Left renal cortex interstitium (tissue), 4 donors: ENCODE measurements around the gene FANCE. TPM values are rescaled to one million over a fixed set of nuclear protein-coding genes. Genes with fewer than 3 reads are reported as not detected.

Experiments used
- DNase-seq, 4 donors: peaks; one replicate each; pipeline ENCODE4 v3.0.0-alpha.2; 2013; ENCODE audit warnings: low read depth in 4 of 4, low spot score in 2 of 4, missing footprints in 1 of 4
- polyA plus RNA-seq, 4 donors: library from polyadenylated mRNA; unstranded; fragments of 120-200 nt; gene quantifications; one replicate each; pipeline ENCODE4 v1.2.1, GENCODE V29; 2013; ENCODE audit not compliant: insufficient read length in 4 of 4

The FANCE gene
- polyA plus RNA-seq, 4 donors: 9.6 to 12.4 (median 11.3) TPM

- DNase-seq: no peak
Measured at GRCh38 chr6:35483062-35483461, 30.9 kb downstream of the FANCE start.

- DNase-seq: no peak
Measured at GRCh38 chr6:35483490-35483889, 31.4 kb downstream of the FANCE start.

- DNase-seq: no peak
Measured at GRCh38 chr6:35483893-35484645, 31.9 kb downstream of the FANCE start.

- DNase-seq: no peak
Measured at GRCh38 chr6:35484921-35485392, 32.8 kb downstream of the FANCE start.

GRCh38 chr6:35485402-35485877 is 33.3 kb downstream of the FANCE start:
- no peak for DNase-seq

GRCh38 chr6:35486005-35486925 is 34.1 kb downstream of the FANCE start:
- no peak for DNase-seq

GRCh38 chr6:35487658-35488516 is 35.7 kb downstream of the FANCE start:
- no peak for DNase-seq

- no peak for DNase-seq
Measured at GRCh38 chr6:35488517-35488862, 36.4 kb downstream of the FANCE start.

- DNase-seq: no peak
Measured at GRCh38 chr6:35489066-35489465, 36.9 kb downstream of the FANCE start.

- no peak for DNase-seq
Measured at GRCh38 chr6:35489995-35490791, 38.1 kb downstream of the FANCE start.

GRCh38 chr6:35490821-35491557 is 38.9 kb downstream of the FANCE start:
- no peak for DNase-seq

- DNase-seq: no peak
Measured at GRCh38 chr6:35491558-35492257, 39.6 kb downstream of the FANCE start.

- DNase-seq: no peak
Measured at GRCh38 chr6:35492258-35492973, 40.3 kb downstream of the FANCE start.

GRCh38 chr6:35492974-35493284 is 40.8 kb downstream of the FANCE start:
- DNase-seq: no peak

- no peak for DNase-seq
Measured at GRCh38 chr6:35493307-35493983, 41.3 kb downstream of the FANCE start.

- DNase-seq: no peak
Measured at GRCh38 chr6:35494161-35494563, 42.0 kb downstream of the FANCE start.

GRCh38 chr6:35495258-35496035 is 43.3 kb downstream of the FANCE start:
- DNase-seq: no peak
